Esophagus mucosa (tissue), 1 donor: ENCODE results near the gene IL26. TPM values are rescaled to one million over a fixed set of nuclear protein-coding genes. Genes with fewer than 3 reads are reported as not detected.
"Not testable (repeated sequence)": the region's sequence is repeated elsewhere in the genome, so short reads cannot be mapped to it uniquely, and the experiment has no call there.

Source experiments
- ATAC-seq: fragments of 200-7000 bp; cut with Tn5 transposase; one replicate; pipeline ENCODE4 v1.9.1; 2020
- total RNA-seq: library from RNA; stranded (reverse); gene quantifications from one replicate; pipeline ENCODE4 v1.2.4, GENCODE V29; 2023
- donor health status: DM: yes; HTN: yes; CAD: no.

Gene IL26
- total RNA-seq, 1 donor from 2014 or later = not detected

DNA sequence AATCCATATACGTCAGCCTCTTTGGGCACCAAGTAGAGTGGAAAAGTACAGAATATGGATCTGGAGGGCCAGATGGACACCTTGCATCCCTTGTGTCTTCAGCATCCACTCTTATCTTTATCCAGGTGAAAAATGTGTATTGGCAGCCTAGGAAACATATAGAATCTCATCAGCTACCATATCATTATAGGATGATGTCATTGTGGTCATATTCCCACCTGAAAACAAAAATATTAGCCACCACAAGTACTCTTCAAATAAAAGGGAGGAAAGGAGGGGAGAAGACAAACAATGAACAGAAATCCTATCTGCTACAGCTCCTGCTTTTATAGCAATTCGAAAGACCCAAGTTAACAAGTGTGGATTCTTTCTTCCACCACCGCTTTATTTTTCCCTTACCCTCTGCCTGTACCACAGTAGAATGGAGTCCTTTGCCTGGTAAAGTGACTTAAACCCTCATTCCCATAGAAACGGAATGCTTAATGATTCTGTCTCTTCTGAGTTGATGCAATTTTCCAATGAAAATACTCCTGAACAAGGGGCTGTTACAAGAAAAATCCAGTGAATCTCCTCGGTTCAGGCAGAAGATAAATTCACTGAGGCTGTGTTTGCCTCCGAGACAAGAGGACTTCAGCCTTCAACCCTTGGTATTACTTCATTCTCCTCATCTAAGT, 13.8 kb upstream of the IL26 start:
- ATAC-seq = no peak

DNA sequence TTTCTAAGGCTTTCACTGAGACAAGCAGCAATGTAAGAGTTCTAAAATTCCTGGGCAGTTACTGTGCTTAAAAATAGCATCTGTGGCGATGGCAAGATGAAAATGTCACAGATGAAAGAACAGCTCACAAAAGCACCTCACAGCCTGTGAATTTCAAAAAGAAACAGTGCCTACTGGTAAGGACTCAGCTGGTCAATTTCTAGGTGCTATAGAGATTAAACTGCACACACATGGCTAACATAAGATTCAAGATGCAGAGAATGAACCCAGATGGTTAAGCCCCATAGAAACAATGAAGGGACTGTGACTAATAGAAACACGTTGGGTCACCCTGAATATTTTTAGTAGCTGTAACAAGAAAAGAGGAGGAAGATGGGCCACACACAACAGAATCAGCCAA, 12.0 kb upstream of the IL26 start:
- no peak for ATAC-seq

DNA sequence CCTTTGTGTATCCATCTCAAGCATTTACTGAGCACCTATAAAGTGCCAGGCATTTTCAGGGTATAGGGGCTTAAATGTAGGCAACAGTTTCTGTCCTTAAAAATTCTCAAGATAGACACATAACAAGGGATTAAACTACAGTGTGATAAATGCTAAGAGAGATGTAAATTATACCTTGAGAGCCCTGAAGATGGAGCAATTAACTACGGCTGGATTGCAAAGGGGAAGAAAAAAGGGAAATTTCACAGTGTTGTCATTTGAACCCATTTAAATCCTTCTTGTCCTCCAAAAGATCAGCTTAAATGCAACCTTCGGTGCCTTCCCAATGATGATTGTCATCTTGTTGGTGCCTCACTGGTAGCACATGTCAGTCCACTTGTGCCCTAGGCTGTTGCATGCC, 11.5 kb upstream of the IL26 start:
- no peak for ATAC-seq

DNA sequence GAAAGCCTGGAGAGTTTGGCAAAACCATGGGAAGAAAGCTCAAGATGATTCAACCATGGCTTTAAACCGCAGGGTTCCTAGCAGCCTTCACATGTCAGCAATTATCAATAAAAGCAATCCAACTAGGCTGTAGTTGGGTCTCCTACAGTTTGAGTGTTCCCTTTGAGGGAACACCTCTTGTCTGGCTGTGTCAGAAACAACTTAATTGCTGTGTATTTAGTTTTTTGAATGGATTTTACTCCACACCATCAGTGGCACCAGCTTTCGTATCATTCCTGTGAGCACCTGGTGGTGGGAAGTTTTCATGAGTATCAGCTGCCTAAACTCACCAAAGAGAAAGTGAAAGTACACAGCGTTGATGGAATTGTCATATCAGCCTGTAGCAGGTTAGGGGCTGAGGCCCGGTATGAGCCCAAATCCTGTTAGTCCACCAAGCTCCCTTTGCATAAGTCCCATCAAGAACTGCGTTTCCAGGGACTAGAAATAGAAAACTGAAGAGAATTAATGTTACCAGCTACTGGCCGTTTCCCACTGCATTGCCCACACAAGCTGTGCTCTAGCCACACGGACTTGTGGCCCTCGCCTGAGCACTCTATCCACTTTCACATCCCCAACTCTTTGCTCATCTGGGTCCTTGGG, 10.9 kb upstream of the IL26 start:
- peak; percentile 32 for ATAC-seq

DNA sequence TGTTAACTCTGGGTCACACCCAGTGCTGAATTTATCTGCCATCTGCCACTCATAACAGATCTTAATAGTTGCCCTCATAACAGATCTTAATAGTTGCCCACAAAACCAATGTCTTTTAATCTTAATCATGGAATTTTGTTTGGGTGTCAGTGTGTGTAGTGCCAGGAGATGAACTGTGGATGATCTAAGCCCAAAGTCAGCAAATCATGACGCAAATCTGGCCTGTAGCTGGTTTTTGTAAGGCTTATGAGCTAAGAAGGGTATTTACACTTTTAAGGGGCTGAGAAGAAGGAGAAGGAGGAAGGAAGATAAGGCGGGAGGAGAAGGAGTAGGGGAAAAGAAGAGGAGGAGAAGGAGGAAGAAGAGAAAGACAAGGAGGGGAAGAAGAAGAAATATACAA, 10.0 kb upstream of the IL26 start:
- ATAC-seq = no peak

DNA sequence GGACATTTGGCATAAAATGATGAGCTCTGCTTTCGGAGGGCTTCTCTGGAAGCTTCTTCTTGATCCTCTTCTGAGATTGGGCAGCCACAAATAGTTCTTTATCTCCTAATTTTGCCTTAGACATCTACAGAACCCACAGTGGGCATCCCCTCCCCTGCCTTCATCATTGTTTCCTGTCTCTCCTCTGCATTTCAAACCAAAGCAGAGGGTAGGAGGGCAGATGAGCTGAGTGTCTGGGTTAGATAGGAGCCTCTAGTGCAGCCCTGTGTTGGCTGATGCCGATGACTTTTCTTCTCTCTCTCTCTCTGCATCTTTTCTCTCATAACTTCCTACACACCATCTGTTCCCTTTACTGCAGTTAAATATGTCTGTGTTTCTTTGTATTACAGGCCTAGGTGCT, 8.5 kb upstream of the IL26 start:
- ATAC-seq = no peak

DNA sequence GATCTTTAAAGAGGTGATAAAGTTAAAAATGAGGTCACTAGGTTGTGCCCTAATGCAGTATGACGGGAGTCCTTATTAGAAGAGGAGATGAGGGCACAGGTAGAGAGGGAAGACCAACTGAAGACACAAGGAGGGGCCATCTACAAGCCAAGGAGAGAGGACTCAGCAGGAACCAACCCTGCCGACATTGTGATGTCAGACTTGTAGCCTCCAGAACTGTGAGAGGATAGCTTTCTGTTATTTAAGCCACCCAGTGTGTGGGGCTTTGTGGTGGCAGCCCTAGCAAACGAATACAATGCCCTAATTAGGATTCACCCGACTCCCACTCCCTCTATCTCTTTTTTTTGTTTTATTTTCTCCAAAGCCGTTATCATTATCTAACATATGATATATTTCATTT, 7.9 kb upstream of the IL26 start:
- ATAC-seq = no peak

DNA sequence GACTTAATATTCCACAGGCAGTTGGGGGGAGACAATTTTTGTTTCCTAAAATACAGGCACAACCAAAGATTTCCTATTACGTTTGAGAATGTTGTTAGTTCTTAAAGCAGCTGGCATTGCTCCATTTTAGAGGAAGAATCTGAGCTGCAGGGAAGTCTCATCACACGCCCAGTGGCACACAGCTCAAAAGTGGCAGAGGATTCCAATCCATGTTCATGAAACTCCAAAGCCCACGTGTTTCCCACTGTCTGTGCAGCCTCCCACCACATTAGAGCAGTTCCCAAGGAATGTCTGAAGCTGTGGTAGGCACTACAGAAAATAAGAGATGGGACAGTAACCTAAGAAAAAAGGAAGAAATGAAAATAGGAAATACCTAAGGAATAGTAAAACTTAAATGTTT, 6.1 kb upstream of the IL26 start:
- no peak for ATAC-seq

DNA sequence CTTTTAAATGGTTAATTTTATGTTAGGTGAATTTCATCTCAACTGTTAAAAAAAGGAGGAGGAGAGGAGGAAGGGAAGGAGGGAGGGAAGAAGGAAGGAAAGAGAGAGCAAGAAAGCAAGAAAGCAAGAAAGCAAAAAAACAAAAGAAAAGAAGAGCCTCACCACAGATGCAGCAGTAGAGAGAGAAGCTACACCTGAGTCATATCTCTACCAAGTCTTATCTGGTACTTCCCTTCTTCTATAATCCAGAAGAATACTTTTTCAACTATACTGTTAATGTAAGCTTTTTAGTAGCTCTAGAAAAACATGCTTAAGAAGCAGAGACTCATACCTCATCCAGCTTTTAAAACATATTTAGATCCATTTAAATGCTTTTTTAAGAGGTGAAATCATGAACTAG, 5.6 kb upstream of the IL26 start:
- ATAC-seq = no peak

DNA sequence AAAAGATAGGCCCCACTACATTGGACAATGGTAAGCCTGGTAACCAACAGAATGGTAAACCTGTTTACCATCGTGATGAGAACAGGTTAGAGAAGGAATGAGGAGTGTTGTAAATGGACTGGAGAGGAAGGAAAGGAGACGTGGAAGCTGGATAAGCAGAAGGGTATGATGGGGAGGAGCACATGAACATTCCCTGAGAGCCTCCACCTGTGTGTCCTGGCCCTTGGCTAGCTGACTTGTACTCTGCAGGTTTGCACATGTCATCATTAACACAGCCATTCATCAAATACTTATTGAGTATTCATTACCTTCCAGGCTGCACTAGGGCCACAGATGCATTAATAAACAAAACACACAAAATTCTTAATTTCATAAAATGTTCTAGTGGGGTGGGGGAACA, 4.3 kb upstream of the IL26 start:
- ATAC-seq = no peak

DNA sequence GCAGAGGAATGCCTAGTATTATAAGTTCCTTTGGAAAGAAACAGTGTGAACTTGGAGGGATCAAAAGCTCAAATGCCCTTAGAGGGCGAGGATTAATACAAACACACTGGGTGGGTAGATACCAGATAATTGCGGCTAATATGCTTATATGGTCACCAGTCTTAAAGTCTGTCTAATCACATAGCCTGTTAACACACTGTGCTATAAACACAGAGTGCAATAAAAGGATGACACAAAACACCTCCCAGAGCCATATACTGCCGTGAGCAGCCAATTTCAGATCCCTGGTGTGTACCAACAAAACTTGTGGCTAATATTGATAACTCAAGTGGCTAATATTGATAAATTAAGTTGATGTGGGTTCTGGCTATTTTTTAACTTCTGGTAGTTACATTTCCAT, 1.7 kb upstream of the IL26 start:
- no peak for ATAC-seq

DNA sequence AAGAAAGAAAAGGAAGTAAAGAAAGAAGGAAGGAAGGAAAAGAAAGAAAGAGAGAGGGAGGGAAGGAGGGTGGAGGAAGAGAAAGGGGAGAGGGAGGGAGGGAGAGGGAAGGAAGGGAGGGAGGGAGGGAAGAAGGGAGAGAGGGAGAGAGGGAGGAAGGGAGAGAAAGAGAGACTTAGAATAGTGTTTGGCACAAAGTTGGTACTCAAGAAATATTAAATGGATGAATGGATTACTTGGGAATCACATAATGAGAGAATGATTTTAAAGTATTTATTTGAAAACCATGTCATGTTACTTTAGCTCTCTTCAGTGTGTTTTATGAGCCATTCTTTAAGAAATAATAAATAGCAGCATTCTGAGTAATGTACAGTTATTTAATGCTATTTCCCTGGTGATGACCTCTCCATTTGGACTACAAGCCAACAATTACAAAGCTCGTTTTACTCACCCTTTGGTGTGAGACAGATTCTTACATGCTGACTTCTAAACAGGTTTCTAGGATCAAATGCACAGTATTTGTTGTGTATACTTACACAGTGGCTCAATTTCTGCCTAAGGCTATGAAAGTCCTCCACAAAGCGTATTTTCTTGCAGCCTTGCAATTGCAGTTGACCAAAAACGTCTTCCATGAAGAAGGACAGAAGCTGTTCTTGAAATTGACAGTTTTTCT, 861 bp downstream of the IL26 start:
- ATAC-seq = no peak

DNA sequence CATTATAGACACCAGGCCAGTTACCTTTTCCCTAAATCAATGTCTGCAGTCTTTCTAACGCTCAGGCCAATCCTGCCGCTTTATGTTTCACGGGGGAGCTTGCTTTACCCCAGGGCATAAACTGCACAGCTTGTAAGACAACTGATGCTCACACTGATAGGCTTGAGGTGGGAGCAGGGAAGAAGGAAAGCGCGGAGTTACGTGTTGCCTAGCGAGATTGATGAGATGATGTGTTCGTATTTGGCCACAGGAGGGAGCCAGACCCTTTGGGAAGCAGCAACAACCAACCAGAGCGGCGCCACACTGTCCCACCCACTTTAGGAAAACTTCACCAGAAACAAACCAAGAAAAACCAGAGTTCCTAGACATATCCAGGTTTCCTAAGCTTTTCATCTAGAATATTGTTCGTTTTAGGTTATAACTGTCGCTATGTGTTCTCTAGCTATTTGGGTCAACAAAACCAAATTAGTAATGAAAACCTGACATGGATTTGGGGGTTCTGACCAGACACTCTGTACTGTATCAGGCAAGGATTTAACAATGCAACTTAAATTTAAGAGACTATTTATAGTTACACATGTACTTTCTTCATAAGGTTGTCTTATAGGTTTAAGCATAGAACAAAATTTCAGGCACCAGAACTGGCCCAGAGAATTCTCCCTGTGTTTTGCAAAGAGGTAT, 2.4 kb downstream of the IL26 start:
- ATAC-seq = peak; percentile 95

DNA sequence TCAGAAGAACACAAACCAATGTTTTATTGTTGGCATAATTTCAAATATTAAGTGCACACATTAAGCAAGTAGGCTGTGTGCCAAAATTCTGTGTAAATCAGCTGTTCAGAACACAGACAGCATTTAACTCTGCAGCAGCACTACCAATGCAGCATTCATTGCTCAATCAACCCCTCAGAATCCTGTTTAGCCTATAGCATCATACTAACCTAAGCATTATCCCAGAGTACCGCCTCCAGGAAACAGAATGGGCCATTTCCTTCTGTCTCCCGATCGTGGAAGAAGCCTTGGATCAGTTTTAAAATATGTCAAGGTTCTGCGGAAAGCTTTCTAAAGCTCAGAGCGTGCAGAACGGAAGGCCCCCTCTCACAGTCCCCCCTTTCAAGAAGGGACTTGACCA, 3.3 kb downstream of the IL26 start:
- ATAC-seq = peak; percentile 41

DNA sequence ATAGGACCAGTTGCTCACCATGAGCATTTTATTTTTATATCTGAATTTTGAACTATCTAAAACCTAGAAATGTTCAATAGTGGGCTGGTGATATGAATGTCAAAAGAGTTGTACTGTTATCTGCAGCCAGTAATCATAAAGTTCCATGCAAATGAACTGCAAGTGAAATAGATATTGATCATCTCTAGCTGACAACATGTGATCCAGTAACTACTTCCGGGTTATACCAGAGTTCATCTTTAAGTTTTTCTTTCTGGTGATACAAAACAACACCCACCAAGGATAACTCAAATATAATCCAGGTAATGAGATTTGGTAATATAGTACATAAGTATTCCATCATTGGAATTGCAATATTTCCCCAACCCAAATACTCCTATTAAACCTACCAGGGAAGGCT, 4.1 kb downstream of the IL26 start:
- ATAC-seq = no peak

DNA sequence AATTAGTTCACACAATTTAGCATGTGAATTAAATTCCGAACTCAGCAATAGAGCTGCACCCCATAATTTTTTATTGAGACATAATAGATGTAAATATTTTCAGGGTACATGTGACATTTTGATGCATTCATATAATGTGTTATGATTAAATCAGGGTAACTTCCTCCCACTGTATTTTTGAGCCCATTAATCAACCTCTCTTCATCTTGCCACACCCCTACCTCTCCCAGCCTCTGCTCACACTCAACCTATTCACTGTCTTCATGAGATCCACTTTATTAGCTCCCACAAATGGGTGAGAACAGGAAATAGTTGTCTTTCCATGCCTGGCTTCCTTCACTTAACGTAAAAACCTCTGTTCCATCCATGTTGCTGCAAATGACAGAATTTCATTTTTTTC, 14.7 kb downstream of the IL26 start:
- no peak for ATAC-seq

DNA sequence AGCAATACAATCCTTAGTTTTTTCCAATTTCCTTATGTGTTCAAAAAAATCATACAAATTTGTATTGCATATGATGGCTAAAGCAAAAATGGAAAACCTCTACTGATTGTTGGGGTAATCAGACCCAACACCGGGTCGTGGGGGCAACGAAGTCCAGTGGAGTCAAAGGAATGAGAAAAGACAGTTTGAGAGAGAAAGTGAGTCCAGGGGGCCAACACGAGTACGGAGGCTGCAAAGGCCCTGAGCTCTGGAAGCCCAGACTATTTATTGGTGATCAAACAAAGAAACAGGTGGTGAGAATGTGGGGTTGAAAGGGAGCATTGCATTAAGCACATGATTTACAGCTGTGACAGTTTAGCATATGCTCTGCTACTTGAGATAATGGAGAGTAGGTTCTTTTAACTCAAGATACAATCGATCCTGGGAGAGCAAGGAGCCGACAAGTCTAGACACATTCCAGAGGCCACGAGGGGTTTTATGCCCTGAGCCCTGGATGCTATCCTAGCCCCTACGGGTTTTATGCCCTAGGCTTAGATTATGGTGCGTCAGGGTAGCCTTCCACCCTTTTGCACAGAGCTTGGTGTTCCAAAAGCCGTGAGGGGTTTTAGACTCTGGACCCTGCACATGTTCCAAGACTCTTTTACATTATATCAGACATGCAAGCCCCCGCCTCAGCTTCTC, 16.4 kb downstream of the IL26 start:
- not testable (repeated sequence) for ATAC-seq

DNA sequence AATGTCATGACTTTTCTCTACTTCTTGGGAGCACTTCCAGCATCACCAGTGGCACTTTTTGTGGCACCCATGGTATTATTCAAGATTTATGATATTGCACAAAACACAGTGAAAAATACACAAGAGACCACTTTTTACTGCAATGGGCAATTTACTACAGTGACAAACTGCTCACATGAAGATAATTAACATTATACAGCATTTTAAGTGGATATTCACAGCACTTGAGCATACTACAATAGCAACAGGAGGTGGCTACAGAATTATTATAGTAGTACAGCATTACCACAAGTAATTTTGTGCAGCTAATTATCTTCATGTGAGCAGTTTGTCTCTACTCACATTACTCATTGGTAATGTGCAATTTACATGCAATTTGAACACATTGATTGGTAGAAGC, 18.3 kb downstream of the IL26 start:
- ATAC-seq = no peak

DNA sequence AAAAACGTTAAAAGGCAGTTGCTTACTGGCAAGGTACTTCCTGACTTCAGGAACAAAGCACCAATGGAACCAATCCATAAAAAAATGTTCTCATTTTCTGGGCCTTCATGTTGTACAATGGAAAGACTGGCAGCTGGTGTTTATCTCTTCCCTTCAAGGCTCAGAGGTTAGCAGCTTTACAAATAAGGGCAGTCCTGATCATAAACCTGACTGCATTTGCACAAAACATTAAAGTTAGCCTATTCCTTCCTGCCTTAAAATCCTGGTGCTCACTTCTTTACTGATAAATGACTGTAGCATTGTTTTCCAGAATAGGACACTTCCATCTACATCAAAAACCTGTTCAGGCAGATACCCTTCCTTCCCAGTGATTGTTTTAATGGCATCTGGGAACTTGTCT, 19.2 kb downstream of the IL26 start:
- ATAC-seq = no peak

DNA sequence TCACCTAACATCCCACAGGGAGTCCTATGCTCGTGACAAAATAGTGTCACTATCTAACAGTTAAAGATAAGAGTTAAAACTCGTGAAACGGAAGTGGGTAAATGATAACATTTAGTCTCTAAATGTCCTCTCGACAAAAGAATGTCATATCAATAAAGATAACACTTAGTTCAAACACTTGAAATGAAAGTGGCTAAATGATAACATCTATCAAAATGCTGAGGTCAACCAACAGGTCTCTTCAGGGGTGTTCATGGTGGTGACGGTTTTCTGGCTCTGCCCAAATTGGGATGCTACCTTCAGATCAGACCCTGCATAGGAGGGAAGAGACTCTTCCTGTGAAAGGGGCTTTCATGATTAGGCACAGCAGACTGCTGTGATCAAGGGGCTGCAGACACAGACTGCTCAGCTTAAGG, 22.1 kb downstream of the IL26 start:
- no peak for ATAC-seq

DNA sequence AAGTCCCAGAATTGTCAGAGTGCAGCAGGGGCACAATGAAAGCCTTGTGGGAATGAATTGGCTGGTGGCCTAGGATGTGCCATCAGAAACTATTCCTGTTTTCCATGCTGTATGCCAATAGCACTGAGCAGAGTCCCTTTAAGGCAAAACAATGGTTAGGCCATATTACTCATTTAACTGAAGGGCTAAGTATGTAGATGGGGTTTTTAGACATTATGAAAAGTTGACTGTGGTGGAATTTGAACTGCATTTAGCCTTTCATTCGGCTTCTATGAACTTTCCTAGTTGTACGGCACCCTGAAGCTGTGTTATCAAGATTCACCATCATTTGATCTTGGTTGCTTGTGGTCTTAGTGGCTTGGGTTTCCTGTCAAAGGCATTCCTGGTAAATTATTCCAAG, 24.8 kb downstream of the IL26 start:
- ATAC-seq = no peak

DNA sequence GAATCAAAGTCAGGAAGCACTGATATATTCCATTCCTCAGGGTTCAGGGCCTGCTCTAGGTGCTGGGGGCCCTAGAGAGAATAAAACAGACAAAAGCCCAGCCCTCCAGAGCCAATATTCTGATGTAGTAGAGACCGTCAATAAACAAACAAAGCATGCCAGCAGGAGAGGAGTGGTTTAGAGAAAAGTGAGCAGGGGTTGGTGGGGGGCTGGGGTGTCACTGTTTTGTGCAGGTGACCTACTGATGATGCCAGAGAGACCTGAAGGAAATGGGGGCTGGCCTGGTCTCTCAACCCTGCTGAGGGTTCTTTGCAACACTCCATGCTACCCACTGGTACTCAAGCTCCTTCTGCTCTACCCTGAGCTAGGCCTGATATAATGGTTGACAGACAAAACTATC, 26.5 kb downstream of the IL26 start:
- no peak for ATAC-seq

DNA sequence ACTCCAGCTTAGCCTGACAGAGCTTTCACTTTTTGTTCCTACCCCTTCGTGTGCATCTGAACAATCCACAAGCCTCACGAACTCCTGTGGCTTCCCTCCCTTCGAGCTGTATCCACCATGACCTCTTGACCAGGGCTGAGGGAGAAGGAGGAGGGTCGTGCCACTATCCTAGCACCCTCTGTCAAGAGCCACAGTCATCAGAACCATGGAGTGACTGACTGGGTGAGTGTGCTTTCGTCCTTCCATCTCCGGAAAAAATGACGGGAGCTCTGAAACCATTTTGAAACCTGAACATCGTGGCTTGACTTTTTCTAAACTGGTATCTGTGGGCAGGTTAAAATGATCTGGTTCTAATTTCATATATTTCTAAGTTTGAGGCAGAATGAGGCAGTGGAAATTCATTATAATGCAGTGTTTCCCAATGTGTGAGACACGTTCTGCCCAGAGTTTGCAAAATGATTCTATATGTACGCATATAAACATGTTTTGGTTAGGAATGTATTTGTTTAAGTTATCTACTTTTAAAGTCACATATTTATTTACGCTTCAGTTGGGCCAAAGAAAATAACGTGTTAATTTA, 27.0 kb downstream of the IL26 start:
- ATAC-seq = no peak
